ENCODE data around the gene GPX1.

Gene GPX1

DNA sequence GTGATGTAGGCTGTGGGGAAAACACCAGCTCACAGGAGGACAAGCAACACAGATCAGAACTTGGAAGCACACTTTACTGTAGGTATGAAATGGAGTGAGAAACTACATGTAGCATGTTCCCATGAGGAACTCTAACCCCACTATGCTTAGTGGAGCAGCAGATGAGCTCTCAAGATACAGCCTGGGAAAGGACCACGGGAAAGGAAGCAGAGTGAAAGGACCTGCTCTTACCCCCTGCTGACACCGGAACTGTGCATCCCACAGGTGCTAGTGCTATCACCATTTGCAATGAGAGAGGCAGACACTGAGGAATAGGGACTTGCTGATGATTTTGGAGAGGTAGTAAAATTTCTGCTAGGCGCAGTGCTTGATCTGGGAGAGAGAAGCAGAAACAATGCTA, 46.9 kb downstream of the GPX1 start:
- DNase-seq (ENCODE audit: low spot score): no peak

DNA sequence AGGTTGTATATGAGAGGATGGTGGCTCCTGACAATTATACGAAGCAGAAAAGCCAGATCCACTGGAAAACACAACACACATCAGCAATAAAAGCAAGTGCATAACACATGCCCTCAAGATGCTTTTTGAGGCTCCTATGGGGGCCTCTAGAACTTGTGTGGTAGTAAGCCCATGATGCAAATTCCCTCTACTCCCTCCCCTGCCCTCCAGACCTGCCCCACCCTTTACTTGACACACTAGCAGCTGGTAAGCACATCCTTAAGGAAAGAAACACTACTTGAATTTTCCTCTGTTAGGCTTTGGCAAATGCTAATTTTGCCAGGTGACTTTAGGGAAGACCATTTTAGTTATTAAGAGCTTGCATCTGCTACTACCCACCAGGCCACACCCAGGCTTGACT, 47.5 kb downstream of the GPX1 start:
- DNase-seq (ENCODE audit: low spot score): no peak
